Prostate gland (tissue), 2 donors: Measurements from ENCODE around the gene CTDSP1. TPM values are rescaled to one million over a fixed set of nuclear protein-coding genes. Genes with fewer than 3 reads are reported as not detected.

ENCODE experiments used
- DNase-seq: peaks from one replicate; pipeline ENCODE4 v3.0.0-alpha.2; 2019; ENCODE audit warnings: low spot score
- H3K27ac ChIP-seq, 2 donors: fragments of 200-600 bp; sonication (generic); 2 replicates each; pipeline ENCODE4 v1.5.1; 2017 to 2019
- H3K27me3 ChIP-seq: fragments of 200-600 bp; sonication (generic); replicated peaks from 2 replicates; pipeline ENCODE4 v1.5.1; 2019; ENCODE audit not compliant: insufficient read depth
- H3K36me3 ChIP-seq, 2 donors: fragments of 200-600 bp; sonication (generic); 1 replicate in 1 of 2; 2 replicates in 1 of 2; pipeline versions ENCODE4 v1.5.1 to v1.8.1; 2017 to 2019
- H3K4me1 ChIP-seq: fragments of 200-600 bp; sonication (generic); replicated peaks from 2 replicates; pipeline ENCODE4 v1.5.1; 2019
- H3K4me3 ChIP-seq, 2 donors: fragments of 200-600 bp; sonication (generic); 2 replicates each; pipeline ENCODE4 v1.5.1; 2017 to 2019
- H3K9me3 ChIP-seq: fragments of 200-600 bp; sonication (generic); 2 replicates; pipeline ENCODE4 v1.5.1; 2017
- POLR2A ChIP-seq: fragments of 450-650 bp; IDR thresholded peaks from one replicate; pipeline ENCODE4 v1.6.1; 2016; ENCODE audit warnings: antibody characterized with exemption, mild to moderate bottlenecking
- POLR2AphosphoS5 ChIP-seq: sonication (generic); formaldehyde crosslinking; IDR thresholded peaks from one replicate; pipeline ENCODE4 v1.6.1; 2017; ENCODE audit warnings: antibody characterized with exemption
- WGBS: methylation state at CpG from one replicate; pipeline ENCODE4 v1.1.5; 2018; 5-methylcytosine and 5-hydroxymethylcytosine counted together
- intact Hi-C: fragments of 100-400 bp; cut with DNase I; formaldehyde crosslinking; loops from one replicate; pipeline ENCODE4 v1.14.2; 2022
- total RNA-seq, 2 donors: library from RNA; depleted of rRNA; stranded (reverse); fragments of >200 nt; gene quantifications; one replicate each; pipeline ENCODE4 v1.1.0, GENCODE V29; 2016
- TF ChIP-seq, protein P1 (sequence below), 4 experiments: fragments of 200-600 bp in 2 of 4; fragments of 450-650 bp in 2 of 4; sonication (generic) in 2 of 4; IDR thresholded peaks; 1 replicate in 3 of 4; 2 replicates in 1 of 4; pipeline ENCODE4 v1.5.1; 2016 to 2019; ENCODE audit warnings: antibody characterized with exemption in 4 of 4, mild to moderate bottlenecking in 2 of 4, moderate library complexity in 2 of 4

Gene CTDSP1
- total RNA-seq, 2 donors from 2014 or later, result 145 to 180 TPM

DNA sequence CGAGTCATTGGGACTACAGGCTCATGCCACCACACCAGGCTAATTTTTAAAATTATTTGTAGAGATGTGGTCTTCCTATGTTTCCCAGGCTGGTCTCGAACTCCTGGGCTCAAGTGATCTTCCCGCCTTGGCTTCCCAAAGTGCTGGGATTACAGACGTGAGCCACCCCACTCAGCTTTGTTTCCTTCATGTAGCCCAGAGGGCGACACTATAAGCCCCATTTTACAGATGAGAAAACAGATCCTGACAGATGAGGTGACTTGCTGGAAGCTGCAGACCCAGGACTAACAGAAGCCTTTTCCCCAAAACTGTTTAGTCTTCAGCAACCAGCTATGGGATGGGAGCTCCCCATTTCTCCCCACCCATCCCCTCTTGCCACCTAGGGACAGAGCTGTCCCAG is 7.2 kb upstream of the CTDSP1 start:
- 95% methylated on average over 5 of the region's 5 CpGs for WGBS
- no peak overlapping the region for H3K27ac ChIP-seq
- no peak for DNase-seq
- H3K9me3 ChIP-seq, result no peaks in the 10 kb centered on the region
- intact Hi-C loops, result no loop called here
- no peaks in the 10 kb centered on the region for H3K27me3 ChIP-seq
- peaks cover 3% of the 10 kb centered on the region for H3K4me1 ChIP-seq
- H3K36me3 ChIP-seq, result no peaks in the 10 kb centered on the region
- H3K4me3 ChIP-seq, result no peak overlapping the region
- TF ChIP-seq POLR2AphosphoS5 (no peak), POLR2A (no peak)
- TF ChIP-seq, protein P1, sequence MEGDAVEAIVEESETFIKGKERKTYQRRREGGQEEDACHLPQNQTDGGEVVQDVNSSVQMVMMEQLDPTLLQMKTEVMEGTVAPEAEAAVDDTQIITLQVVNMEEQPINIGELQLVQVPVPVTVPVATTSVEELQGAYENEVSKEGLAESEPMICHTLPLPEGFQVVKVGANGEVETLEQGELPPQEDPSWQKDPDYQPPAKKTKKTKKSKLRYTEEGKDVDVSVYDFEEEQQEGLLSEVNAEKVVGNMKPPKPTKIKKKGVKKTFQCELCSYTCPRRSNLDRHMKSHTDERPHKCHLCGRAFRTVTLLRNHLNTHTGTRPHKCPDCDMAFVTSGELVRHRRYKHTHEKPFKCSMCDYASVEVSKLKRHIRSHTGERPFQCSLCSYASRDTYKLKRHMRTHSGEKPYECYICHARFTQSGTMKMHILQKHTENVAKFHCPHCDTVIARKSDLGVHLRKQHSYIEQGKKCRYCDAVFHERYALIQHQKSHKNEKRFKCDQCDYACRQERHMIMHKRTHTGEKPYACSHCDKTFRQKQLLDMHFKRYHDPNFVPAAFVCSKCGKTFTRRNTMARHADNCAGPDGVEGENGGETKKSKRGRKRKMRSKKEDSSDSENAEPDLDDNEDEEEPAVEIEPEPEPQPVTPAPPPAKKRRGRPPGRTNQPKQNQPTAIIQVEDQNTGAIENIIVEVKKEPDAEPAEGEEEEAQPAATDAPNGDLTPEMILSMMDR (IDR thresholded peaks at IDR 0.05), result no peak

DNA sequence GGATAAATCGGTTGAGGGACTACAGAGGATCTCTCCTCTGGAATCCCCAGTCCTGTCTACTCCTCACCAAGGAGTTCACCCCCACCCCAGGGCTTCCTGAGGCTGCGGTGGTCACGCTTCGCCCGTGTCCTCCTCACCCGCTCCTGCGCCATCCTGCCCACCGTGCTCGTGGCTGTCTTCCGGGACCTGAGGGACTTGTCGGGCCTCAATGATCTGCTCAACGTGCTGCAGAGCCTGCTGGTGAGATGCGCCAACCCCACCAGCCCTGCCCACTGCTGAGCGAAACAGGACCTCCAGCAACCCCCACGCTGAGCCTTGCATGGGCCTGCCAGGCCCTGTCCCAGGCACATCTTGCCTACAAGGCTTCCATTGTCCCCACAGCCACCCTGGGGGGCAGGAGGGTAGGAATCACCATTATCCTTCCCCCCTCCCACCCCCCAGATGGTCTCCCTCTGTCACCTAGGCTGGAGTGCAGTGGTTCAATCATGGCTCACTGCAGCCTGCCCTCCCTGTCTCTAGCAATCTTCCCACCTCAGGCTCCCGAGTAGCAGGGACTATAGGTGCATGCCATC is 6.7 kb upstream of the CTDSP1 start:
- no peak for DNase-seq
- no peak overlapping the region for H3K4me3 ChIP-seq
- H3K9me3 ChIP-seq, result no peaks in the 10 kb centered on the region
- no peak overlapping the region for H3K27ac ChIP-seq
- H3K36me3 ChIP-seq, result no peaks in the 10 kb centered on the region
- H3K4me1 ChIP-seq, result peaks cover 3% of the 10 kb centered on the region
- TF ChIP-seq POLR2A (no peak), POLR2AphosphoS5 (no peak)
- TF ChIP-seq, protein P1 (IDR thresholded peaks at IDR 0.05), result no peak
- H3K27me3 ChIP-seq, result no peaks in the 10 kb centered on the region
- WGBS, result 74% methylated on average over 16 of the region's 16 CpGs
- intact Hi-C loops, result no loop called here

DNA sequence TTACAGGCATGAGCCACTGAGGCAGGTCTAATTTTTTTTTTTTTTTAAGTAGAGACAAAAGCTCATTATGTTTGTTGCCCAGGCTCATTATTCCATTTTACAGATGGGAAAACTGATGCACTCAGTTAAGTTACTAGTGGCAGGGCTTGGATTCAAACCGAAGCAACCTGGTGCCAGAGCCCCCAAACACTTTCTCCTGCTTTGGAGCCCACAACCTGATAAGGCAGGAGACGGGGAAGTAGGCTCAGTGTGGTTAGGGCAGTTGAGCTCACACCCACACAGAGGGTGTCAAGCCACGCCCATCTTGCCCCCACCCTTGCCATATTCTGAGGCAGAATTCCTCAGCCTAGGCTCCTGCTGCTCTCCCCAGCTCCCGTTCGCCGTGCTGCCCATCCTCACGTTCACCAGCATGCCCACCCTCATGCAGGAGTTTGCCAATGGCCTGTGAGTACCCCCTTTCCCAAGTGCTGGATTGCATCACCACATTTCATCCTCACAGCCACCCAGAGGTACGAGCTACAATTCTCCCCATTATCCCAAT is 5.8 kb upstream of the CTDSP1 start:
- Histone ChIP-seq H3K9me3 (no peaks in the 10 kb centered on the region), H3K27ac (no peak overlapping the region), H3K36me3 (no peaks in the 10 kb centered on the region), H3K4me3 (no peak overlapping the region), H3K27me3 (no peaks in the 10 kb centered on the region), H3K4me1 (peaks cover 3% of the 10 kb centered on the region)
- 80% methylated on average over 8 of the region's 8 CpGs for WGBS
- DNase-seq, result no peak
- TF ChIP-seq POLR2A, result no peak
- no peak for TF ChIP-seq POLR2AphosphoS5
- TF ChIP-seq, protein P1 (IDR thresholded peaks at IDR 0.05), result no peak
- intact Hi-C loops, result no loop called here

DNA sequence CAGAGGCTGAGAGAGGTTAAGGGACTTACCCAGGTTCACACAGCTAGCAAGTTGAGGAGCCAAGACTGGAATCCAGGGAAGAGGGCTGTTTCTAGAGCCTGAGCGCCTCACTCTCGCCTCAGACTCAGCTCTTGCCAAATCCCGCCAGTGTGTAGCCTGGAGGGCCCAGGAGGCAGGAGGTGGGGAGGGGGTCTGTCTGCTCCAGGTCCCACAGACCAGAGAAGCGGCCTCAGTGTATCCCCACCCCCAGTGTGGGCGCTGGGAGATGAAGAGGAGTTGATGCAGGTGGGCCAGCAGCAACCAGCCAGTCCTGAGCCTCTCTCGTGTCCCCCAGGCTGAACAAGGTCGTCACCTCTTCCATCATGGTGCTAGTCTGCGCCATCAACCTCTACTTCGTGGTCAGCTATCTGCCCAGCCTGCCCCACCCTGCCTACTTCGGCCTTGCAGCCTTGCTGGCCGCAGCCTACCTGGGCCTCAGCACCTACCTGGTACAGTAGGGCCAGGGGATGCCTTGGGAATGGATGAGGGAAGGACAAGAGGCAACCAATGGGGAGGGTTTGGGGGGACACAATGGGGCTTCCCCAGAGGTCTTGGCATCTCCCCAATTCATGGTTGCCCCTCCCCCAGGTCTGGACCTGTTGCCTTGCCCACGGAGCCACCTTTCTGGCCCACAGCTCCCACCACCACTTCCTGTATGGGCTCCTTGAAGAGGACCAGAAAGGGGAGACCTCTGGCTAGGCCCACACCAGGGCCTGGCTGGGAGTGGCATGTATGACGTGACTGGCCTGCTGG is 5.2 kb upstream of the CTDSP1 start:
- H3K27ac ChIP-seq, result no peak overlapping the region
- DNase-seq, result no peak
- 85% methylated on average over 13 of the region's 13 CpGs for WGBS
- no peak overlapping the region for H3K4me3 ChIP-seq
- intact Hi-C loops, result loop anchor here (5.0 kb wide), 1 partner anchor 122 kb away; the partner anchor contains the start of genes AAMP and PNKD
- TF ChIP-seq, protein P1 (IDR thresholded peaks at IDR 0.05), result no peak
- TF ChIP-seq POLR2A (no peak), POLR2AphosphoS5 (no peak)
- H3K36me3 ChIP-seq, result no peaks in the 10 kb centered on the region
- peaks cover 3% of the 10 kb centered on the region for H3K4me1 ChIP-seq
- H3K9me3 ChIP-seq, result no peaks in the 10 kb centered on the region
- no peaks in the 10 kb centered on the region for H3K27me3 ChIP-seq
